Cardiac muscle cell (in vitro differentiated cells and primary cell): ENCODE data around the gene BMP2K. TPM values are rescaled to one million over a fixed set of nuclear protein-coding genes. Genes with fewer than 3 reads are reported as not detected.

Experiments used
- DNase-seq, 2 donors: peaks; one replicate each; pipeline versions ENCODE4 v3.0.0 to v3.0.0-alpha.2; 2010 to 2017; ENCODE audit warnings: low read depth in 1 of 2, low spot score in 1 of 2
- H3K27ac ChIP-seq: fragments of 200-600 bp; sonication (generic); 2 replicates; pipeline ENCODE4 v1.5.1; 2016
- H3K27me3 ChIP-seq: fragments of 200-600 bp; sonication (generic); 2 replicates; pipeline ENCODE4 v1.6.0; 2016; ENCODE audit warnings: control low read depth
- H3K36me3 ChIP-seq: fragments of 200-600 bp; sonication (generic); 2 replicates; pipeline ENCODE4 v1.5.1; 2016; ENCODE audit warnings: control low read depth
- H3K4me1 ChIP-seq: fragments of 200-600 bp; sonication (generic); 2 replicates; pipeline ENCODE4 v1.8.1; 2017; ENCODE audit warnings: low read depth, mild to moderate bottlenecking, mixed run types
- H3K4me3 ChIP-seq: fragments of 200-600 bp; sonication (generic); 2 replicates; pipeline ENCODE4 v1.5.1; 2016; ENCODE audit warnings: mild to moderate bottlenecking
- H3K9me3 ChIP-seq: fragments of 200-600 bp; sonication (generic); 2 replicates; pipeline ENCODE4 v1.5.1; 2017; ENCODE audit warnings: low read depth, mild to moderate bottlenecking, control low read depth
- polyA plus RNA-seq: library from polyadenylated mRNA; unstranded; fragments of >200 nt; fragmentation: Nextera tagmentation; extraction: Ambion mirVana; gene quantifications from 2 replicates; pipeline ENCODE4 v1.2.1, GENCODE V29; 2016
- total RNA-seq: library from RNA; depleted of rRNA; stranded (reverse); fragments of >200 nt; gene quantifications from 2 replicates; pipeline ENCODE4 v1.2.3, GENCODE V29; 2016
- TF ChIP-seq, protein P1 (sequence below): IDR thresholded peaks from 2 replicates; pipeline ENCODE4 v1.5.1; 2012; ENCODE audit warnings: low read depth, mild to moderate bottlenecking, low read length

Gene BMP2K
- total and polyA plus RNA-seq, 2 experiments from 2014 or later: 5.4 to 14.6 TPM

DNA sequence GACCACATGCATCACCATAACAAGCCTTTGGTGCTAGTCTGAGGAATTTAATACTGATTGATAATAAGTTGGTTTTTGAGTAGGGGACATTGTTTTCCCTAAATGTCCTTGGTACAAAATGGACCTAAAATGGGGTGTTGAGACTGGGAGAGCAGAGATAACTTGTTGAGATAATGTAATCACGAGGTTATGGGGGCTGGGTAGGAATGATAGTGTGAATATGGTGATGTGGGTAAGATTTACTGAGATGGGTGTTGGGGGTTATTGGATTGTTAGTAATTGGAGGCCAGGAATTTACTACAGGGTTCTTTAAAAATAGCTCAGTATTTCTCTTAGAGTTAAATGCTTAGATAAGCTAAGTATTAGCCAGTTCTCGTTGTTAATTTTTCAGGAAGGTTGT, 3.9 kb downstream of the BMP2K start:
- no peak overlapping the region for H3K4me3 ChIP-seq
- H3K36me3 ChIP-seq: no peaks in the 10 kb centered on the region

GRCh38 chr4:78781139-78781538, 5.0 kb downstream of the BMP2K start:
- no peaks in the 10 kb centered on the region for H3K9me3 ChIP-seq
- H3K4me1 ChIP-seq: peaks cover 39% of the 10 kb centered on the region
- H3K27ac ChIP-seq: no peak overlapping the region
- TF ChIP-seq, protein P1, sequence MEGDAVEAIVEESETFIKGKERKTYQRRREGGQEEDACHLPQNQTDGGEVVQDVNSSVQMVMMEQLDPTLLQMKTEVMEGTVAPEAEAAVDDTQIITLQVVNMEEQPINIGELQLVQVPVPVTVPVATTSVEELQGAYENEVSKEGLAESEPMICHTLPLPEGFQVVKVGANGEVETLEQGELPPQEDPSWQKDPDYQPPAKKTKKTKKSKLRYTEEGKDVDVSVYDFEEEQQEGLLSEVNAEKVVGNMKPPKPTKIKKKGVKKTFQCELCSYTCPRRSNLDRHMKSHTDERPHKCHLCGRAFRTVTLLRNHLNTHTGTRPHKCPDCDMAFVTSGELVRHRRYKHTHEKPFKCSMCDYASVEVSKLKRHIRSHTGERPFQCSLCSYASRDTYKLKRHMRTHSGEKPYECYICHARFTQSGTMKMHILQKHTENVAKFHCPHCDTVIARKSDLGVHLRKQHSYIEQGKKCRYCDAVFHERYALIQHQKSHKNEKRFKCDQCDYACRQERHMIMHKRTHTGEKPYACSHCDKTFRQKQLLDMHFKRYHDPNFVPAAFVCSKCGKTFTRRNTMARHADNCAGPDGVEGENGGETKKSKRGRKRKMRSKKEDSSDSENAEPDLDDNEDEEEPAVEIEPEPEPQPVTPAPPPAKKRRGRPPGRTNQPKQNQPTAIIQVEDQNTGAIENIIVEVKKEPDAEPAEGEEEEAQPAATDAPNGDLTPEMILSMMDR: no peak
- H3K4me3 ChIP-seq: no peak overlapping the region
- no peaks in the 10 kb centered on the region for H3K36me3 ChIP-seq
- H3K27me3 ChIP-seq: no peaks in the 10 kb centered on the region
- DNase-seq: no peak

More for the DNA sequence above, 3.9 kb downstream of the BMP2K start:
- no peak overlapping the region for H3K27ac ChIP-seq
- no peak for DNase-seq
- H3K27me3 ChIP-seq: no peaks in the 10 kb centered on the region
- peaks cover 39% of the 10 kb centered on the region for H3K4me1 ChIP-seq
- TF ChIP-seq, protein P1: no peak
- H3K9me3 ChIP-seq: no peaks in the 10 kb centered on the region

DNA sequence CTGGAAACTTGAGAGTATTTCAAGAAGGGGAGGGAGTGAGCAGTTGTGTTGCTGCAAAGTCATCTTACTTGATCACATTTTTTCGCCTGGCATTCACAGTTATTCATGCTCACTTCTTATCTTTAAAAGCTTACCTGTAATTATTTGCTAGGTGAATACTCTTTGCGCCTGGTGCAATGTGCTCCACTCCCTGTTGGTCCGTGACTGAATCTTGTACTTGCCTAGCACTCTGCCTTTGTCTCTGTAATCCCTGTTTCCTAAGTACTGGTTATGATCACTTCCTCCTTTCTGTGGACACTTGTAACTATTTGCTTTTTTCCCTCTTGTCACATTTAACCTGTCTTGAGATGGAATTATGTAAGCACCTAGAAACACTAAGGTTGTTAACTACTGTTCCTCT, 5.8 kb downstream of the BMP2K start:
- H3K27ac ChIP-seq: no peak overlapping the region
- H3K27me3 ChIP-seq: no peaks in the 10 kb centered on the region
- H3K36me3 ChIP-seq: no peaks in the 10 kb centered on the region
- H3K4me1 ChIP-seq: peaks cover 39% of the 10 kb centered on the region
- H3K9me3 ChIP-seq: no peaks in the 10 kb centered on the region
- TF ChIP-seq, protein P1: no peak
- no peak overlapping the region for H3K4me3 ChIP-seq
- no peak for DNase-seq

- peak; percentile 42 to 56 for DNase-seq
- H3K4me3 ChIP-seq: no peak overlapping the region
These were observed 8.2 kb downstream of the BMP2K start for GRCh38 chr4:78784236-78784865.

DNA sequence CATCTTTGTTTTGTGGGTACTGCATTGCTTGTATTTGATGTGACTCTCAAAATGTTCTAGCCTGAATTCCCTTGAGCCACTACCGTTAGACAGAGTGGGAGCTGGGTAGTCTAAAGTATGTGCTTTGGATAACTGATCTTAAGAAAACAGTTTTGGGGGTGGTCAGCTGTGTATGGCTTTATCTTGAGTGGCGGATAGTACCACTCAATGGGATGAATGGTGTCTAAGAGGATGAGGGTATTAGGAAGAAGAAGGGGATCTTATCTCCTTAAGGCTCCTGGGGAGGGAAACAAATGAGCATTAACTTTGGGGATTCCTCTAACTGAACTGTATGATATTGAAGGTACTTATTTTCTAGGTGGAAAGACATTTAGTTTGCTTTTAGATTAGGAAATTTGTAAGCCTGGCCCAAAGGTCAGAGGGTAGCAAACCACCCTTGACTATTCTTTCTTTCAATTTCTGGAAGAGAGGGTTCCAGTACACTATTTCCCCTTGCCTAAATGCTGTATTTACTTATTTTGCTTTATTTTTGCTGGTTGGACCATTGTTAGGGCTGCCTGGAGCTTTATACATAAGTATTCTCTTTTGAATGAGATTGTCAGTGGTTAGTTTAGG, 11.3 kb downstream of the BMP2K start:
- TF ChIP-seq, protein P1: no peak
- no peaks in the 10 kb centered on the region for H3K36me3 ChIP-seq
- peaks cover 17% of the 10 kb centered on the region for H3K4me1 ChIP-seq
- no peak overlapping the region for H3K4me3 ChIP-seq
- no peaks in the 10 kb centered on the region for H3K9me3 ChIP-seq
- DNase-seq: no peak
- H3K27ac ChIP-seq: no peak overlapping the region
- H3K27me3 ChIP-seq: peaks cover 9% of the 10 kb centered on the region

More at GRCh38 chr4:78784236-78784865, 8.2 kb downstream of the BMP2K start:
- TF ChIP-seq, protein P1: no peak
- Histone ChIP-seq H3K27ac (no peak overlapping the region), H3K4me1 (peaks cover 25% of the 10 kb centered on the region), H3K9me3 (no peaks in the 10 kb centered on the region), H3K27me3 (peaks cover 1% of the 10 kb centered on the region), H3K36me3 (no peaks in the 10 kb centered on the region)
